ENCODE results near the gene THOC2. TPM values are rescaled to one million over a fixed set of nuclear protein-coding genes. Genes with fewer than 3 reads are reported as not detected.

The THOC2 gene
- total RNA-seq, 2 experiments from 2014 or later: 73.8 to 99.1 TPM

- CTCF ChIA-PET (ENCODE audit: unreplicated experiment): no interaction called here
- H2AFZ ChIP-seq (ENCODE audit: low read length): no peak overlapping the region
- H3K36me3 ChIP-seq (ENCODE audit: insufficient read depth, low read length): no peaks in the 10 kb centered on the region
- TF ChIP-seq CTCF (conservative IDR thresholded peaks at IDR 0.05; ENCODE audit: low read length): no peak
- TF ChIP-seq EZH2phosphoT487 (IDR thresholded peaks at IDR 0.05; ENCODE audit: borderline replicate concordance, low read depth, low read length): no peak
- H3K79me2 ChIP-seq (ENCODE audit: insufficient read depth, low read depth, low read length): no peaks in the 10 kb centered on the region
- H4K20me1 ChIP-seq (ENCODE audit: insufficient read depth, low read length): no peaks in the 10 kb centered on the region
- no TSS peak for BruUV-seq (replicated peaks)
- POLR2A ChIA-PET: no interaction called here
- no peak for DNase-seq (ENCODE audit: low spot score)
- no peaks in the 10 kb centered on the region for H3K9me3 ChIP-seq (ENCODE audit: low read length)
- intact Hi-C loops (cut with micrococcal nuclease; ENCODE audit: unreplicated experiment): no loop called here
- H3K4me2 ChIP-seq (ENCODE audit: low read length): no peak overlapping the region
- H3K4me1 ChIP-seq (ENCODE audit: insufficient read depth, low read length, poor library complexity, severe bottlenecking): no peaks in the 10 kb centered on the region
- no peak overlapping the region for H3K27ac ChIP-seq (ENCODE audit: low read depth, low read length, poor library complexity, severe bottlenecking)
- no peaks in the 10 kb centered on the region for H3K9me2 ChIP-seq (ENCODE audit: insufficient read depth, low read length)
- no peak overlapping the region for H3K4me3 ChIP-seq (ENCODE audit: low read depth, low read length, poor library complexity, severe bottlenecking)
Observed at GRCh38 chrX:123570011-123570590, 162.8 kb downstream of the THOC2 start.

GRCh38 chrX:123563167-123563566 lies 169.7 kb downstream of the THOC2 start:
- ChIA-PET CTCF (ENCODE audit: unreplicated experiment) (no interaction called here), POLR2A (interaction anchor here (0.7 kb wide), 1 partner anchor 36 kb away, joined by 3 read pairs; no protein-coding TSS in a partner anchor)
- Histone ChIP-seq H4K20me1 (ENCODE audit: insufficient read depth, low read length) (no peaks in the 10 kb centered on the region), H3K27ac (ENCODE audit: low read depth, low read length, poor library complexity, severe bottlenecking) (no peak overlapping the region), H3K4me3 (ENCODE audit: low read depth, low read length, poor library complexity, severe bottlenecking) (no peak overlapping the region), H3K4me1 (ENCODE audit: insufficient read depth, low read length, poor library complexity, severe bottlenecking) (no peaks in the 10 kb centered on the region), H3K4me2 (ENCODE audit: low read length) (no peak overlapping the region), H3K9me3 (ENCODE audit: low read length) (no peaks in the 10 kb centered on the region), H2AFZ (ENCODE audit: low read length) (no peak overlapping the region), H3K36me3 (ENCODE audit: insufficient read depth, low read length) (no peaks in the 10 kb centered on the region), H3K9me2 (ENCODE audit: insufficient read depth, low read length) (no peaks in the 10 kb centered on the region), H3K79me2 (ENCODE audit: insufficient read depth, low read depth, low read length) (no peaks in the 10 kb centered on the region)
- TF ChIP-seq EZH2phosphoT487 (IDR thresholded peaks at IDR 0.05; ENCODE audit: borderline replicate concordance, low read depth, low read length): no peak
- no peak for TF ChIP-seq CTCF (conservative IDR thresholded peaks at IDR 0.05; ENCODE audit: low read length)
- BruUV-seq (replicated peaks): no TSS peak
- DNase-seq (ENCODE audit: low spot score): no peak
- intact Hi-C loops (cut with micrococcal nuclease; ENCODE audit: unreplicated experiment): no loop called here

- no peak for DNase-seq (ENCODE audit: low spot score)
- H3K9me3 ChIP-seq (ENCODE audit: low read length): no peaks in the 10 kb centered on the region
- no peak overlapping the region for H2AFZ ChIP-seq (ENCODE audit: low read length)
- intact Hi-C loops (cut with micrococcal nuclease; ENCODE audit: unreplicated experiment): no loop called here
- no peaks in the 10 kb centered on the region for H3K9me2 ChIP-seq (ENCODE audit: insufficient read depth, low read length)
- ChIA-PET CTCF (ENCODE audit: unreplicated experiment) (no interaction called here), POLR2A (interaction anchor here (0.7 kb wide), 1 partner anchor 36 kb away, joined by 3 read pairs; no protein-coding TSS in a partner anchor)
- TF ChIP-seq CTCF (conservative IDR thresholded peaks at IDR 0.05; ENCODE audit: low read length) (no peak), EZH2phosphoT487 (IDR thresholded peaks at IDR 0.05; ENCODE audit: borderline replicate concordance, low read depth, low read length) (no peak)
- no peak overlapping the region for H3K27ac ChIP-seq (ENCODE audit: low read depth, low read length, poor library complexity, severe bottlenecking)
- no peaks in the 10 kb centered on the region for H3K79me2 ChIP-seq (ENCODE audit: insufficient read depth, low read depth, low read length)
- no peak overlapping the region for H3K4me2 ChIP-seq (ENCODE audit: low read length)
- no peak overlapping the region for H3K4me3 ChIP-seq (ENCODE audit: low read depth, low read length, poor library complexity, severe bottlenecking)
- no TSS peak for BruUV-seq (replicated peaks)
- no peaks in the 10 kb centered on the region for H3K36me3 ChIP-seq (ENCODE audit: insufficient read depth, low read length)
- H4K20me1 ChIP-seq (ENCODE audit: insufficient read depth, low read length): no peaks in the 10 kb centered on the region
- no peaks in the 10 kb centered on the region for H3K4me1 ChIP-seq (ENCODE audit: insufficient read depth, low read length, poor library complexity, severe bottlenecking)
Observed at GRCh38 chrX:123562342-123563146, 170.3 kb downstream of the THOC2 start.
